GM12891 (cell line): ENCODE results near the gene PPFIBP1.
"Not testable (repeated sequence)": the region's sequence is repeated elsewhere in the genome, so short reads cannot be mapped to it uniquely, and the experiment has no call there.

Experiments
- POLR2A ChIP-seq: IDR thresholded peaks from 2 replicates; pipeline ENCODE4 v1.6.1; 2011; ENCODE audit warnings: low read depth, low read length, control low read depth
- SPI1 ChIP-seq: IDR thresholded peaks from 2 replicates; pipeline ENCODE4 v1.6.1; 2011; ENCODE audit warnings: low read depth, low read length, control low read depth
- TAF1 ChIP-seq: IDR thresholded peaks from 2 replicates; pipeline ENCODE4 v1.6.1; 2011; ENCODE audit warnings: low read depth, low read length, control low read depth

GRCh38 chr12:27581331-27581671 is 57.3 kb downstream of the PPFIBP1 start:
- TF ChIP-seq POLR2A, SPI1, TAF1: not testable (repeated sequence)
